Activated T-cell treated with anti-CD3 and anti-CD28 coated beads, Interleukin-2, amount 50 U/mL, for 24 hours (primary cell): ENCODE results near the gene PIK3R3.

Experiments
- DNase-seq: peaks from one replicate; pipeline ENCODE4 v3.0.0-alpha.2; 2020
- H3K27ac Mint-ChIP-seq: 2 replicates; pipeline ENCODE4 v1.8.0; 2020; ENCODE audit warnings: mild to moderate bottlenecking, mixed read lengths
- H3K27me3 Mint-ChIP-seq: 2 replicates; pipeline ENCODE4 v1.8.0; 2020; ENCODE audit warnings: mixed read lengths
- H3K36me3 Mint-ChIP-seq: 2 replicates; pipeline ENCODE4 v1.8.0; 2020; ENCODE audit warnings: low read depth, mixed read lengths
- H3K4me1 Mint-ChIP-seq: 2 replicates; pipeline ENCODE4 v1.8.0; 2020; ENCODE audit warnings: low read depth, mixed read lengths
- H3K4me3 Mint-ChIP-seq: 2 replicates; pipeline ENCODE4 v1.8.0; 2020; ENCODE audit warnings: mild to moderate bottlenecking, moderate library complexity, mixed read lengths
- H3K9me3 Mint-ChIP-seq: 2 replicates; pipeline ENCODE4 v1.8.0; 2020; ENCODE audit warnings: mixed read lengths

Gene PIK3R3

GRCh38 chr1:46133781-46134350, 1.4 kb upstream of the PIK3R3 start:
- DNase-seq: no peak
- H3K27me3 Mint-ChIP-seq: peaks cover 63% of the 10 kb centered on the region
- peak overlapping the region; percentile 85 for H3K4me3 Mint-ChIP-seq
- H3K36me3 Mint-ChIP-seq: peaks cover 2% of the 10 kb centered on the region
- peak overlapping the region; percentile 42 for H3K27ac Mint-ChIP-seq
- H3K4me1 Mint-ChIP-seq: peaks cover 35% of the 10 kb centered on the region
- no peaks in the 10 kb centered on the region for H3K9me3 Mint-ChIP-seq

- Mint-ChIP-seq H3K9me3 (no peaks in the 10 kb centered on the region), H3K4me3 (peak overlapping the region; percentile 85), H3K27me3 (peaks cover 62% of the 10 kb centered on the region), H3K36me3 (peaks cover 2% of the 10 kb centered on the region), H3K27ac (peak overlapping the region; percentile 97), H3K4me1 (peaks cover 35% of the 10 kb centered on the region)
- no peak for DNase-seq
These were observed 791 bp upstream of the PIK3R3 start for GRCh38 chr1:46133181-46133658.

GRCh38 chr1:46131712-46132528, 509 bp downstream of the PIK3R3 start:
- Mint-ChIP-seq H3K9me3 (no peaks in the 10 kb centered on the region), H3K36me3 (peaks cover 2% of the 10 kb centered on the region), H3K27ac (peak overlapping the region; percentile 97), H3K27me3 (peaks cover 70% of the 10 kb centered on the region), H3K4me1 (peaks cover 35% of the 10 kb centered on the region), H3K4me3 (peak overlapping the region; percentile 85)
- no peak for DNase-seq

- peaks cover 35% of the 10 kb centered on the region for H3K4me1 Mint-ChIP-seq
- H3K27me3 Mint-ChIP-seq: peaks cover 64% of the 10 kb centered on the region
- H3K27ac Mint-ChIP-seq: no peak overlapping the region
- peak overlapping the region; percentile 85 for H3K4me3 Mint-ChIP-seq
- peaks cover 2% of the 10 kb centered on the region for H3K36me3 Mint-ChIP-seq
- no peak for DNase-seq
- H3K9me3 Mint-ChIP-seq: no peaks in the 10 kb centered on the region
These were observed 1.3 kb downstream of the PIK3R3 start for GRCh38 chr1:46131093-46131492.

- Mint-ChIP-seq H3K36me3 (peaks cover 2% of the 10 kb centered on the region), H3K4me1 (peaks cover 35% of the 10 kb centered on the region), H3K27me3 (peaks cover 66% of the 10 kb centered on the region), H3K4me3 (no peak overlapping the region), H3K27ac (no peak overlapping the region), H3K9me3 (no peaks in the 10 kb centered on the region)
- no peak for DNase-seq
These were observed 1.8 kb downstream of the PIK3R3 start for GRCh38 chr1:46130606-46131005.

GRCh38 chr1:46130121-46130520, 2.3 kb downstream of the PIK3R3 start:
- Mint-ChIP-seq H3K4me1 (peaks cover 35% of the 10 kb centered on the region), H3K36me3 (peaks cover 2% of the 10 kb centered on the region), H3K27ac (no peak overlapping the region), H3K27me3 (peaks cover 66% of the 10 kb centered on the region), H3K9me3 (no peaks in the 10 kb centered on the region), H3K4me3 (no peak overlapping the region)
- DNase-seq: no peak

- H3K36me3 Mint-ChIP-seq: peaks cover 2% of the 10 kb centered on the region
- H3K4me3 Mint-ChIP-seq: no peak overlapping the region
- H3K27ac Mint-ChIP-seq: no peak overlapping the region
- peaks cover 22% of the 10 kb centered on the region for H3K4me1 Mint-ChIP-seq
- no peaks in the 10 kb centered on the region for H3K9me3 Mint-ChIP-seq
- DNase-seq: no peak
- H3K27me3 Mint-ChIP-seq: peaks cover 54% of the 10 kb centered on the region
These were observed 4.1 kb downstream of the PIK3R3 start for GRCh38 chr1:46128344-46128743.

GRCh38 chr1:46118856-46119255, 13.6 kb downstream of the PIK3R3 start:
- no peak overlapping the region for H3K4me3 Mint-ChIP-seq
- H3K36me3 Mint-ChIP-seq: no peaks in the 10 kb centered on the region
- H3K4me1 Mint-ChIP-seq: peaks cover 3% of the 10 kb centered on the region
- H3K9me3 Mint-ChIP-seq: no peaks in the 10 kb centered on the region
- H3K27me3 Mint-ChIP-seq: no peaks in the 10 kb centered on the region
- DNase-seq: no peak
- no peak overlapping the region for H3K27ac Mint-ChIP-seq

- Mint-ChIP-seq H3K9me3 (no peaks in the 10 kb centered on the region), H3K27ac (no peak overlapping the region), H3K27me3 (no peaks in the 10 kb centered on the region), H3K4me1 (peaks cover 3% of the 10 kb centered on the region), H3K4me3 (no peak overlapping the region), H3K36me3 (no peaks in the 10 kb centered on the region)
- DNase-seq: no peak
These were observed 14.5 kb downstream of the PIK3R3 start for GRCh38 chr1:46117810-46118494.

GRCh38 chr1:46114925-46115603, 17.4 kb downstream of the PIK3R3 start:
- H3K4me3 Mint-ChIP-seq: no peak overlapping the region
- no peaks in the 10 kb centered on the region for H3K36me3 Mint-ChIP-seq
- no peak for DNase-seq
- no peaks in the 10 kb centered on the region for H3K9me3 Mint-ChIP-seq
- no peaks in the 10 kb centered on the region for H3K27me3 Mint-ChIP-seq
- peaks cover 3% of the 10 kb centered on the region for H3K4me1 Mint-ChIP-seq
- H3K27ac Mint-ChIP-seq: no peak overlapping the region

- Mint-ChIP-seq H3K27ac (no peak overlapping the region), H3K4me1 (peaks cover 3% of the 10 kb centered on the region), H3K36me3 (no peaks in the 10 kb centered on the region), H3K9me3 (no peaks in the 10 kb centered on the region), H3K4me3 (no peak overlapping the region), H3K27me3 (no peaks in the 10 kb centered on the region)
- no peak for DNase-seq
These were observed 18.5 kb downstream of the PIK3R3 start for GRCh38 chr1:46113948-46114347.

GRCh38 chr1:46112108-46112507, 20.3 kb downstream of the PIK3R3 start:
- Mint-ChIP-seq H3K27me3 (no peaks in the 10 kb centered on the region), H3K4me1 (peaks cover 2% of the 10 kb centered on the region), H3K4me3 (no peak overlapping the region), H3K36me3 (no peaks in the 10 kb centered on the region), H3K27ac (no peak overlapping the region), H3K9me3 (no peaks in the 10 kb centered on the region)
- DNase-seq: no peak

- Mint-ChIP-seq H3K4me3 (no peak overlapping the region), H3K9me3 (no peaks in the 10 kb centered on the region), H3K4me1 (peaks cover 2% of the 10 kb centered on the region), H3K27ac (no peak overlapping the region), H3K36me3 (no peaks in the 10 kb centered on the region), H3K27me3 (no peaks in the 10 kb centered on the region)
- no peak for DNase-seq
These were observed 21.9 kb downstream of the PIK3R3 start for GRCh38 chr1:46110521-46110920.

- H3K36me3 Mint-ChIP-seq: no peaks in the 10 kb centered on the region
- no peak overlapping the region for H3K27ac Mint-ChIP-seq
- no peak overlapping the region for H3K4me3 Mint-ChIP-seq
- H3K4me1 Mint-ChIP-seq: peaks cover 9% of the 10 kb centered on the region
- H3K27me3 Mint-ChIP-seq: no peaks in the 10 kb centered on the region
- no peaks in the 10 kb centered on the region for H3K9me3 Mint-ChIP-seq
- DNase-seq: no peak
These were observed 29.5 kb downstream of the PIK3R3 start for GRCh38 chr1:46102769-46103476.
